Neural cell (in vitro differentiated cells): ENCODE measurements around the gene UMAD1.

Source experiments
- CTCF ChIP-seq: fragments of 450-650 bp; IDR thresholded peaks from 2 replicates; pipeline ENCODE4 v1.5.1; 2014; ENCODE audit warnings: antibody characterized with exemption, mild to moderate bottlenecking, moderate library complexity; ENCODE audit not compliant: poor library complexity, severe bottlenecking
- EP300 ChIP-seq: fragments of 450-650 bp; conservative IDR thresholded peaks from 2 replicates; pipeline ENCODE4 v1.6.1; 2014; ENCODE audit warnings: antibody characterized with exemption, mild to moderate bottlenecking, moderate library complexity; ENCODE audit not compliant: poor library complexity, severe bottlenecking
- EZH2 ChIP-seq: fragments of 200-600, 300-800 bp; shearing (Covaris generic), sonication (generic); IDR thresholded peaks from 2 replicates; pipeline ENCODE4 v1.6.1; 2014; ENCODE audit warnings: antibody characterized with exemption, low read length, borderline replicate concordance, mild to moderate bottlenecking; ENCODE audit not compliant: insufficient read depth, poor library complexity, severe bottlenecking
- MXI1 ChIP-seq: fragments of 450-650 bp; conservative IDR thresholded peaks from 2 replicates; pipeline ENCODE4 v1.6.1; 2014; ENCODE audit warnings: antibody characterized with exemption, mild to moderate bottlenecking; ENCODE audit not compliant: poor library complexity, severe bottlenecking
- POLR2AphosphoS5 ChIP-seq: IDR thresholded peaks from 2 replicates; pipeline ENCODE4 v1.6.1; 2012
- RAD21 ChIP-seq: fragments of 450-650 bp; conservative IDR thresholded peaks from 2 replicates; pipeline ENCODE4 v1.6.1; 2014; ENCODE audit warnings: antibody characterized with exemption, mild to moderate bottlenecking, moderate library complexity
- REST ChIP-seq: IDR thresholded peaks from 2 replicates; pipeline ENCODE4 v1.6.1; 2012; ENCODE audit warnings: borderline replicate concordance
- SMC3 ChIP-seq: fragments of 450-650 bp; conservative IDR thresholded peaks from 2 replicates; pipeline ENCODE4 v1.6.1; 2014; ENCODE audit warnings: antibody characterized with exemption, mild to moderate bottlenecking, moderate library complexity; ENCODE audit not compliant: poor library complexity
- TAF1 ChIP-seq: IDR thresholded peaks from 2 replicates; pipeline ENCODE4 v1.6.1; 2012; ENCODE audit warnings: low read depth

DNA sequence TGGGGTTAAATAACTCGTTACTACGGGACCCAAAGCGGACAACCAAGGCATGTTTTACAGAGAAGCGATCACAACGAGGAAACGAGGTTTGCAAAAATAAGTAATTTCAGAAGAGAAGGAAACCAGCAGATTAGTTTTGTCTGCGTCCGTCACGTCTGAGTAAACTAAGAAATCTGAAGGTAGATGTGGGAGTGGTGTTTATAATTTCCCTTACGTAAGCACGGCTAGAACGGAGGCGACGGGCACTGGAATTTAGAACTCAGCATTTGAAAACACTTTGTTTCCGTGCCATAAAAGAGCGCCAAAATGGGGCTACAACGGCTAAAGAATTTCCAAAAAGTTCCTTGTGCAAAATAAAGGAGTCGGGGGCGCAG lies 718 bp upstream of the UMAD1 start:
- TF ChIP-seq REST (no peak), EP300 (no peak), CTCF (no peak), RAD21 (peak; percentile 38), EZH2 (no peak), MXI1 (no peak), POLR2AphosphoS5 (no peak), SMC3 (peak; percentile 40), TAF1 (no peak)
